Stimulated activated CD8-positive, alpha-beta memory T cell treated with anti-CD3 and anti-CD28 coated beads, Interleukin-7, amount 100 ng/mL, for 4 hours (primary cell): ENCODE data around the gene CACNB2.
"Not testable (repeated sequence)": the region's sequence is repeated elsewhere in the genome, so short reads cannot be mapped to it uniquely, and the experiment has no call there.

Source experiments
- DNase-seq, 2 donors: peaks; one replicate each; pipeline ENCODE4 v3.0.0-alpha.2; 2020; ENCODE audit warnings: low read depth in 2 of 2

The CACNB2 gene

GRCh38 chr10:18197706-18198105 is 57.5 kb downstream of the CACNB2 start:
- DNase-seq: no peak

GRCh38 chr10:18201877-18202276 is 61.7 kb downstream of the CACNB2 start:
- no peak for DNase-seq

GRCh38 chr10:18202680-18203460 is 62.6 kb downstream of the CACNB2 start:
- DNase-seq: no peak

GRCh38 chr10:18203471-18203870 is 63.2 kb downstream of the CACNB2 start:
- DNase-seq: no peak

- no peak for DNase-seq
Measured at GRCh38 chr10:18204039-18204835, 64.0 kb downstream of the CACNB2 start.

- DNase-seq: no peak
Measured at GRCh38 chr10:18205098-18205834, 65.0 kb downstream of the CACNB2 start.

GRCh38 chr10:18208186-18208585 is 68.0 kb downstream of the CACNB2 start:
- DNase-seq: not testable (repeated sequence)

- no peak for DNase-seq
Measured at GRCh38 chr10:18209241-18209640, 69.0 kb downstream of the CACNB2 start.

- no peak for DNase-seq
Measured at GRCh38 chr10:18210711-18211110, 70.5 kb downstream of the CACNB2 start.

- no peak for DNase-seq
Measured at GRCh38 chr10:18211862-18212261, 71.6 kb downstream of the CACNB2 start.

GRCh38 chr10:18213271-18213670 is 73.0 kb downstream of the CACNB2 start:
- DNase-seq: no peak

GRCh38 chr10:18214691-18215563 is 74.7 kb downstream of the CACNB2 start:
- DNase-seq: no peak

- DNase-seq: no peak
Measured at GRCh38 chr10:18216482-18216881, 76.3 kb downstream of the CACNB2 start.

GRCh38 chr10:18217577-18217976 is 77.4 kb downstream of the CACNB2 start:
- DNase-seq: no peak

GRCh38 chr10:18219146-18219545 is 78.9 kb downstream of the CACNB2 start:
- DNase-seq: no peak

- DNase-seq: no peak
Measured at GRCh38 chr10:18221123-18221522, 80.9 kb downstream of the CACNB2 start.

GRCh38 chr10:18221882-18222281 is 81.7 kb downstream of the CACNB2 start:
- no peak for DNase-seq

- no peak for DNase-seq
Measured at GRCh38 chr10:18222866-18223265, 82.6 kb downstream of the CACNB2 start.

GRCh38 chr10:18223898-18224297 is 83.7 kb downstream of the CACNB2 start:
- DNase-seq: no peak

GRCh38 chr10:18224626-18225445 is 84.6 kb downstream of the CACNB2 start:
- DNase-seq: no peak

GRCh38 chr10:18226336-18226735 is 86.1 kb downstream of the CACNB2 start:
- DNase-seq: no peak
